Sigmoid colon (tissue), 3 donors: ENCODE results near the gene CASP2.

Experiments used
- CTCF ChIP-seq, 4 experiments: fragments of 450-650 bp in 3 of 4; fragments of 200-600 bp in 1 of 4; IDR thresholded peaks; one replicate each; pipeline ENCODE4 v1.5.1; 2016 to 2019; ENCODE audit warnings: antibody characterized with exemption in 4 of 4, mild to moderate bottlenecking in 3 of 4, moderate library complexity in 2 of 4
- POLR2A ChIP-seq, 2 donors: fragments of 450-650 bp; IDR thresholded peaks; one replicate each; pipeline ENCODE4 v1.6.1; 2016; ENCODE audit warnings: antibody characterized with exemption in 2 of 2, mild to moderate bottlenecking in 2 of 2, moderate library complexity in 2 of 2

GRCh38 chr7:143352531-143353002 lies 64.4 kb downstream of the CASP2 start:
- no peak for TF ChIP-seq CTCF (IDR thresholded peaks at IDR 0.05)
- TF ChIP-seq POLR2A (IDR thresholded peaks at IDR 0.05) = no peak
